ENCODE data around the gene CERS4. TPM values are rescaled to one million over a fixed set of nuclear protein-coding genes. Genes with fewer than 3 reads are reported as not detected.

Gene CERS4
- total RNA-seq, 1 experiment from 2014 or later, result 7.2 TPM

GRCh38 chr19:8167985-8168384 is 41.2 kb upstream of the CERS4 start:
- Histone ChIP-seq H3F3A (ENCODE audit: insufficient read depth, low read depth) (peaks cover 5% of the 10 kb centered on the region), H3K79me2 (ENCODE audit: low read depth) (no peaks in the 10 kb centered on the region), H3K4me3 (no peak overlapping the region), H3K4me1 (replicated peaks; ENCODE audit: insufficient read depth) (no peaks in the 10 kb centered on the region), H2AFZ (no peak overlapping the region), H3K4me2 (no peak overlapping the region), H3K9me3 (ENCODE audit: insufficient read depth, low read depth) (no peaks in the 10 kb centered on the region), H3K9me2 (ENCODE audit: insufficient read depth) (no peaks in the 10 kb centered on the region), H3K27me3 (ENCODE audit: insufficient read depth, low read depth) (no peaks in the 10 kb centered on the region), H3K27ac (no peak overlapping the region), H3K36me3 (ENCODE audit: low read depth) (no peaks in the 10 kb centered on the region), H4K20me1 (ENCODE audit: insufficient read depth) (no peaks in the 10 kb centered on the region)
- ChIA-PET CTCF (no interaction called here), POLR2A (ENCODE audit: unreplicated experiment) (interaction anchor here (0.7 kb wide), 1 partner anchor 10 kb away, joined by 3 read pairs; no protein-coding TSS in a partner anchor)
- no peak for DNase-seq
- no peak for TF ChIP-seq EZH2 (IDR thresholded peaks at IDR 0.05; ENCODE audit: low read depth)
- TF ChIP-seq, protein P1, sequence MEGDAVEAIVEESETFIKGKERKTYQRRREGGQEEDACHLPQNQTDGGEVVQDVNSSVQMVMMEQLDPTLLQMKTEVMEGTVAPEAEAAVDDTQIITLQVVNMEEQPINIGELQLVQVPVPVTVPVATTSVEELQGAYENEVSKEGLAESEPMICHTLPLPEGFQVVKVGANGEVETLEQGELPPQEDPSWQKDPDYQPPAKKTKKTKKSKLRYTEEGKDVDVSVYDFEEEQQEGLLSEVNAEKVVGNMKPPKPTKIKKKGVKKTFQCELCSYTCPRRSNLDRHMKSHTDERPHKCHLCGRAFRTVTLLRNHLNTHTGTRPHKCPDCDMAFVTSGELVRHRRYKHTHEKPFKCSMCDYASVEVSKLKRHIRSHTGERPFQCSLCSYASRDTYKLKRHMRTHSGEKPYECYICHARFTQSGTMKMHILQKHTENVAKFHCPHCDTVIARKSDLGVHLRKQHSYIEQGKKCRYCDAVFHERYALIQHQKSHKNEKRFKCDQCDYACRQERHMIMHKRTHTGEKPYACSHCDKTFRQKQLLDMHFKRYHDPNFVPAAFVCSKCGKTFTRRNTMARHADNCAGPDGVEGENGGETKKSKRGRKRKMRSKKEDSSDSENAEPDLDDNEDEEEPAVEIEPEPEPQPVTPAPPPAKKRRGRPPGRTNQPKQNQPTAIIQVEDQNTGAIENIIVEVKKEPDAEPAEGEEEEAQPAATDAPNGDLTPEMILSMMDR (conservative IDR thresholded peaks at IDR 0.05), result no peak
- intact Hi-C loops (cut with micrococcal nuclease; ENCODE audit: unreplicated experiment), result no loop called here
- BruUV-seq (replicated peaks), result no TSS peak

- no peak for TF ChIP-seq EZH2 (IDR thresholded peaks at IDR 0.05; ENCODE audit: low read depth)
- TF ChIP-seq, protein P1 (conservative IDR thresholded peaks at IDR 0.05), result no peak
- Histone ChIP-seq H3F3A (ENCODE audit: insufficient read depth, low read depth) (peaks cover 5% of the 10 kb centered on the region), H3K36me3 (ENCODE audit: low read depth) (no peaks in the 10 kb centered on the region), H3K4me2 (no peak overlapping the region), H3K79me2 (ENCODE audit: low read depth) (no peaks in the 10 kb centered on the region), H3K9me3 (ENCODE audit: insufficient read depth, low read depth) (no peaks in the 10 kb centered on the region), H3K4me3 (no peak overlapping the region), H2AFZ (no peak overlapping the region), H3K9me2 (ENCODE audit: insufficient read depth) (no peaks in the 10 kb centered on the region), H3K27me3 (ENCODE audit: insufficient read depth, low read depth) (no peaks in the 10 kb centered on the region), H3K4me1 (replicated peaks; ENCODE audit: insufficient read depth) (no peaks in the 10 kb centered on the region), H4K20me1 (ENCODE audit: insufficient read depth) (no peaks in the 10 kb centered on the region), H3K27ac (no peak overlapping the region)
- intact Hi-C loops (cut with micrococcal nuclease; ENCODE audit: unreplicated experiment), result no loop called here
- CTCF ChIA-PET, result no interaction called here
- POLR2A ChIA-PET (ENCODE audit: unreplicated experiment), result no interaction called here
- no TSS peak for BruUV-seq (replicated peaks)
- DNase-seq, result no peak
These were observed 40.6 kb upstream of the CERS4 start for GRCh38 chr19:8168537-8168936.

- H3K4me2 ChIP-seq, result no peak overlapping the region
- no peaks in the 10 kb centered on the region for H3K36me3 ChIP-seq (ENCODE audit: low read depth)
- no TSS peak for BruUV-seq (replicated peaks)
- H3K27me3 ChIP-seq (ENCODE audit: insufficient read depth, low read depth), result no peaks in the 10 kb centered on the region
- no peak overlapping the region for H2AFZ ChIP-seq
- no peaks in the 10 kb centered on the region for H3K79me2 ChIP-seq (ENCODE audit: low read depth)
- no peaks in the 10 kb centered on the region for H3K4me1 ChIP-seq (replicated peaks; ENCODE audit: insufficient read depth)
- ChIA-PET CTCF (no interaction called here), POLR2A (ENCODE audit: unreplicated experiment) (no interaction called here)
- no peak overlapping the region for H3K27ac ChIP-seq
- H3K9me2 ChIP-seq (ENCODE audit: insufficient read depth), result no peaks in the 10 kb centered on the region
- intact Hi-C loops (cut with micrococcal nuclease; ENCODE audit: unreplicated experiment), result no loop called here
- no peaks in the 10 kb centered on the region for H3K9me3 ChIP-seq (ENCODE audit: insufficient read depth, low read depth)
- H3F3A ChIP-seq (ENCODE audit: insufficient read depth, low read depth), result no peaks in the 10 kb centered on the region
- H3K4me3 ChIP-seq, result no peak overlapping the region
- DNase-seq, result no peak
- no peak for TF ChIP-seq EZH2 (IDR thresholded peaks at IDR 0.05; ENCODE audit: low read depth)
- TF ChIP-seq, protein P1 (conservative IDR thresholded peaks at IDR 0.05), result no peak
- H4K20me1 ChIP-seq (ENCODE audit: insufficient read depth), result no peaks in the 10 kb centered on the region; the same call in 1 of the 2 replicates
These were observed 34.5 kb upstream of the CERS4 start for GRCh38 chr19:8174706-8175105.
